Activated naive CD8-positive, alpha-beta T cell treated with anti-CD3 and anti-CD28 coated beads, Interleukin-2, amount 10 ng/mL, durations not matched to agents 7 days and 5 days (primary cell): Measurements from ENCODE around the gene TERB1. TPM values are rescaled to one million over a fixed set of nuclear protein-coding genes. Genes with fewer than 3 reads are reported as not detected.

ENCODE experiments used
- ATAC-seq: fragments of 150-1000 bp; cut with Tn5 transposase; one replicate; pipeline ENCODE4 v1.10.0; 2021; ENCODE audit warnings: low read depth, moderate library complexity
- POLR2A ChIA-PET: fragments of 350-600 bp; sonication (Branson Sonifier 250); formaldehyde crosslinking; loops from one replicate; lab custom pipeline; 2021; ENCODE audit warnings: antibody characterized with exemption; lab: Charles Lee
- DNase-seq: peaks from one replicate; pipeline ENCODE4 v3.0.0; 2021
- H3K27ac Mint-ChIP-seq: one replicate; pipeline ENCODE4 v1.8.0; 2022; ENCODE audit warnings: mild to moderate bottlenecking, mixed read lengths
- H3K27me3 Mint-ChIP-seq: one replicate; pipeline ENCODE4 v1.8.0; 2022; ENCODE audit warnings: mild to moderate bottlenecking, moderate library complexity, mixed read lengths
- H3K36me3 Mint-ChIP-seq: one replicate; pipeline ENCODE4 v1.8.0; 2021; ENCODE audit warnings: mild to moderate bottlenecking, mixed read lengths
- H3K4me1 Mint-ChIP-seq: one replicate; pipeline ENCODE4 v1.8.0; 2021; ENCODE audit warnings: mixed read lengths
- H3K4me3 Mint-ChIP-seq: one replicate; pipeline ENCODE4 v1.8.0; 2022; ENCODE audit warnings: mild to moderate bottlenecking, moderate library complexity, mixed read lengths
- H3K9me3 Mint-ChIP-seq: one replicate; pipeline ENCODE4 v1.8.0; 2021; ENCODE audit warnings: mixed read lengths
- total RNA-seq, 2 experiments: library from RNA; stranded (reverse); gene quantifications; one replicate each; pipeline ENCODE4 v1.2.3, GENCODE V29; 2021

The TERB1 gene
- total RNA-seq, 2 experiments from 2014 or later = not detected

DNA sequence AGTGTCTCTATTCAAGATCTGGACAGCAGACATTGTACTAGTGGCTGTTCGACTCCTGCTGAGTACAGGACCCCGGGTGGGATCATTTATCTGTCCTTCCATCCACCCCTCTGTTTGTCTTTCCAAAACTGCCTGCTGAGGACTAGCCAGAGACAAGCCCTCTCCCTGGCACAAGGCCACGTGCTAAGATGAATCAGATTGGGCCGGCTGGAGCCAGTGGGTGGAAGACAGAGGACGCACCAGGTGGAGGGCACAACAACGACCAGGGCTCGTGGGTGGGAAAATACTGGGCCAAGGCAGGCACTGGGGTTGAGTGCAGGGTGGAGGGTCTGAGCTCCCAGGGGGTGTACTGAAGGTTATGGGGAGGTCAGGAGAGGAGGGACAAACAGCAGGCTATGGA is 41.4 kb upstream of the TERB1 start:
- Mint-ChIP-seq H3K9me3 (peaks cover 2% of the 10 kb centered on the region), H3K4me1 (peaks cover 9% of the 10 kb centered on the region), H3K27me3 (peaks cover 67% of the 10 kb centered on the region), H3K36me3 (no peaks in the 10 kb centered on the region), H3K4me3 (no peak overlapping the region), H3K27ac (no peak overlapping the region)
- DNase-seq (no peak), ATAC-seq (no peak)
- POLR2A ChIA-PET = no interaction called here

DNA sequence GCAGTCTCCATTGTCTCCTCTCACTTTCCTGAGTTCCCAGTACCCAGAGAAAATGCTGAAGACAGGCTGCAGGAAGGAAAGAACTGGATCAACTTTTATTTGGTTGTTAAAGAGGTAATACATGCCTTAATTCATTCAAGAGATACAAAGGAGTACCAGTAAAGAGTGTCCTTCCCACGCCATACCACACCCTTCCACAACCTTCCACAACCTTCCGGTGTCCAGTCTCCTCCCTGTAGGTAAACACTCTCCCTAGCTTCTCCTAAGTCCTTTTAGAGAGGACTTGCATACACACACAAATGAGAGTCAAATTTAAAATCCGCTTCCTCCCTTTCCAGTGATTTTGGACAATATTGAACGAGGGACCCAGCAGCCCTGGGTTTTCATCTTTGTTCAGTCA is 40.0 kb upstream of the TERB1 start:
- no peak overlapping the region for H3K27ac Mint-ChIP-seq
- DNase-seq = no peak
- H3K27me3 Mint-ChIP-seq = peaks cover 71% of the 10 kb centered on the region
- no peak overlapping the region for H3K4me3 Mint-ChIP-seq
- POLR2A ChIA-PET = no interaction called here
- H3K4me1 Mint-ChIP-seq = peaks cover 9% of the 10 kb centered on the region
- H3K9me3 Mint-ChIP-seq = peaks cover 2% of the 10 kb centered on the region
- no peaks in the 10 kb centered on the region for H3K36me3 Mint-ChIP-seq
- no peak for ATAC-seq

- H3K4me1 Mint-ChIP-seq = peaks cover 9% of the 10 kb centered on the region
- ATAC-seq (no peak), DNase-seq (no peak)
- POLR2A ChIA-PET = no interaction called here
- no peaks in the 10 kb centered on the region for H3K36me3 Mint-ChIP-seq
- peaks cover 2% of the 10 kb centered on the region for H3K9me3 Mint-ChIP-seq
- no peak overlapping the region for H3K4me3 Mint-ChIP-seq
- no peak overlapping the region for H3K27ac Mint-ChIP-seq
- peaks cover 66% of the 10 kb centered on the region for H3K27me3 Mint-ChIP-seq
These were observed 39.5 kb upstream of the TERB1 start for GRCh38 chr16:66840883-66841282.

DNA sequence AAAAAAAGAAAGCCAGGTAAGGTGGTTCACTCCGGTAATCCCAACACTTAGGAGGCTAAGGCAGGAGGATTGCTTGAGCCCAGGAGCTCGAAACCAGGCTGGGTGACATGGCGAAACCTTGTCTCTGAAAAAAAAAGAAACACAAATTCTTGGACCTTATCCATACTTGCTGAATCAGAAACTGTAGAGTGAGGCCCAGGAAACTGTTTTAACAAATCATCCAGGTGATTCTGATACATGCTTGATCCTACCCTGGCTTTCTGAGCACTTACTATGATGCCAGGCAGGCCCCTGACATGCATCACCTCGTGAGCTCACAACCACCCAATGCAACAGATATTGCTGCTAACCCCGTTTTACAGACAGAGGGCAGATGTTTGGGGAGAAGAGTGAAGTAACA is 33.4 kb upstream of the TERB1 start:
- Mint-ChIP-seq H3K27ac (no peak overlapping the region), H3K4me1 (peaks cover 6% of the 10 kb centered on the region), H3K9me3 (peaks cover 2% of the 10 kb centered on the region), H3K36me3 (no peaks in the 10 kb centered on the region), H3K4me3 (no peak overlapping the region), H3K27me3 (peaks cover 26% of the 10 kb centered on the region)
- DNase-seq (no peak), ATAC-seq (no peak)
- POLR2A ChIA-PET = no interaction called here

- no peak for ATAC-seq
- DNase-seq = no peak
- Mint-ChIP-seq H3K27me3 (peaks cover 10% of the 10 kb centered on the region), H3K9me3 (no peaks in the 10 kb centered on the region), H3K36me3 (peaks cover 3% of the 10 kb centered on the region), H3K4me3 (no peak overlapping the region), H3K27ac (no peak overlapping the region), H3K4me1 (peaks cover 21% of the 10 kb centered on the region)
- POLR2A ChIA-PET = no interaction called here
These were observed 31.4 kb upstream of the TERB1 start for GRCh38 chr16:66832661-66833305.

GRCh38 chr16:66832190-66832589 is 30.8 kb upstream of the TERB1 start:
- no peak overlapping the region for H3K27ac Mint-ChIP-seq
- H3K4me3 Mint-ChIP-seq = no peak overlapping the region
- H3K27me3 Mint-ChIP-seq = peaks cover 6% of the 10 kb centered on the region
- H3K9me3 Mint-ChIP-seq = no peaks in the 10 kb centered on the region
- H3K4me1 Mint-ChIP-seq = peaks cover 25% of the 10 kb centered on the region
- H3K36me3 Mint-ChIP-seq = peaks cover 7% of the 10 kb centered on the region
- POLR2A ChIA-PET = interaction anchor here (0.5 to 3.9 kb wide), 2 partner anchors 33 to 36 kb away, joined by 3 to 39 read pairs; no protein-coding TSS in a partner anchor
- no peak for ATAC-seq
- DNase-seq = no peak

DNA sequence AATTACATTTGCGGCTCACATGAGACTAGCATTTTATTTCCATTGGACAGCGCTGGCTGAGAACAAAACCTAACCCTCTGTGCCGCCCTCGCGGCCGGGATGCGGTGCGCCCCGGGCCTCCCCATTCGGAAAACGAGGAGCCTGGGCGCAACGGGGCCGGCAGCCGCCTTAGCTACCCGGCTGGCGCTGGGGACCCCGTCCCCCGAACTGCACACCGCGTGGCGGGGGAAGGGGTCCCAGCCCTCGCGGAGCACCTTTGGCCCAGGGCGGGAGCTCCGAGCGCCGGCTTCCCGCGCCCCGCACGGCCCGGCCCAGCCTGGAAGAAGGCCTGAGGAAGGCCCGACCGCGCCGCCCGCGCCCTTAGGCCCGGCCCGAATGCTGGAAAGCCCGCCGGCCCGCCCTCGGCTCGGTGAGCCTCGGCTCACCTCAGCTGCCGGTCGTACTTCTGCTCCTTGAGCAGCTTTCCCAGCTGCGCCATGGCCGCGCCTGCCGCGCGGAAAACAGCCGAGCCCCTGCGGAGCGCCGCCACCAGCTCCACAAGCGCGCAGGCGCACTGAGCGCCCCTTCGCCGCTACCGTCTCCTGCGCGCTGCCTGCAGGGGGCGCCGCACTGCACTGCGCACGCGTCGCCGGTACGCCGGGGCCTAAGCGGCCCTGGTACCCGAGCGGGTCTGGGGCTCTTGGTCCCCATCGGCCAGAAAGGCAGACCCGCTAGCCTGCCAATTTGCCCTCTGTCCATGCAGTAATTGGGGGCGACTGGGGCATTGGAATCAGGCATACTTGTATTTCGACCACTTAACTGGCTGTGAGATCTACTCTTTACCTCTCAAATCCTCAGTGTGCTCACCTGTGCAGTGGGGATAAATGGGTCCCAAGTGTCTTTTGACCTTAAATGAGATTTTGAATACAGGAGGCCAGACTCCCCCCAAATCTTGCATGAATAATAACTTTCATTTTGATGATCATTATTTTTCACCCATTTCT is 29.3 kb upstream of the TERB1 start, which contains the start of gene NAE1:
NAE1 (minus strand) TSS at position 555 of the 983 bp plus-strand sequence; CDS start at position 478, 77 bp downstream.
- H3K4me3 Mint-ChIP-seq = peak within 1 kb of the TSS; percentile 73
- peak within 1 kb of the TSS; percentile 56 for H3K27ac Mint-ChIP-seq
- H3K27me3 Mint-ChIP-seq = peaks cover 6% of the 10 kb centered on the region
- H3K36me3 Mint-ChIP-seq = peaks cover 10% of the 10 kb centered on the region
- peaks cover 31% of the 10 kb centered on the region for H3K4me1 Mint-ChIP-seq
- POLR2A ChIA-PET = interaction anchor here (0.6 to 3.9 kb wide), 14 partner anchors 9 to 422 kb away, joined by 3 to 39 read pairs (median 4); partner anchors contain the start of genes DYNC1LI2 and PDP2
- ATAC-seq (peak; percentile 94), DNase-seq (peak; percentile 98)
- H3K9me3 Mint-ChIP-seq = no peaks in the 10 kb centered on the region

DNA sequence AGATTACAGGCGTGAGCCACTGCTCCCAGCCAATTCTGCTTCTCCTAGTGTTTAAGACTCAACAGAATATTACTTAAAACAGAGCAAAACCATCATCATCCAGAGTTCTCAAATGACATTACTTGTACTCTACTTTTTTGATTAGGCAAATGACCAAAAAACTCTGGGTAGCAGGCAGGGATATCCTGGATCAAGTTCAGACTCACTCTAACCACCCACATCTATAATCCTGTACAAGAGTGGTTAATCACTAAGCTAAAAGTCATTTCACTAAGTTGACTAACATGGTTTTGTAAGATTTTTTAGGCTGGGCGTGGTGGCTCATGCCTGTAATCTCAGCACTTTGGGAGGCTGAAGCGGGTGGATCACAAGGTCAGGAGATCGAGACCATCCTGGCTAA is 22.6 kb upstream of the TERB1 start:
- Mint-ChIP-seq H3K27me3 (no peaks in the 10 kb centered on the region), H3K27ac (no peak overlapping the region), H3K4me3 (no peak overlapping the region), H3K9me3 (no peaks in the 10 kb centered on the region), H3K4me1 (peaks cover 18% of the 10 kb centered on the region), H3K36me3 (peaks cover 23% of the 10 kb centered on the region)
- POLR2A ChIA-PET = no interaction called here
- ATAC-seq (no peak), DNase-seq (no peak)

DNA sequence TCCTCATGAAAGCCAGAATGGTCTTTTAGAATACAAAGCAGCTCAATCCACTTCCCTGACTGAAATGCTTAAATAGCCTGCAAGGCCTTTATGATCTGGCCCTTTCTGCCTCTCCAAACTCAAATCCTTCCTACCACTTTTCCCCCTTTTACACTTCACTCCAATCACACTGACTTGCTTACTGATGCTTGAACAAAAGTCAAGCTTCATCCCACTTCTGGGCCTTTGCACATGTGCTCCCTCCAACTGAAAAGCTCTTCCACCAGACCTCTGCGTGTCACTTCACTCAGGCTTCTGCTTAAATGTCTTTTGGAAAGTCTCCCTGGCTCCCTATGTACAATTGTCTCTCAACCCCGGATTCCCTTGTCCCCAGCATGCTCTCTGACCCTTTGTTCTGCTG is 13.3 kb upstream of the TERB1 start:
- DNase-seq (no peak), ATAC-seq (no peak)
- no peaks in the 10 kb centered on the region for H3K9me3 Mint-ChIP-seq
- H3K36me3 Mint-ChIP-seq = peaks cover 31% of the 10 kb centered on the region
- POLR2A ChIA-PET = no interaction called here
- no peak overlapping the region for H3K27ac Mint-ChIP-seq
- no peak overlapping the region for H3K4me3 Mint-ChIP-seq
- no peaks in the 10 kb centered on the region for H3K27me3 Mint-ChIP-seq
- H3K4me1 Mint-ChIP-seq = no peaks in the 10 kb centered on the region

DNA sequence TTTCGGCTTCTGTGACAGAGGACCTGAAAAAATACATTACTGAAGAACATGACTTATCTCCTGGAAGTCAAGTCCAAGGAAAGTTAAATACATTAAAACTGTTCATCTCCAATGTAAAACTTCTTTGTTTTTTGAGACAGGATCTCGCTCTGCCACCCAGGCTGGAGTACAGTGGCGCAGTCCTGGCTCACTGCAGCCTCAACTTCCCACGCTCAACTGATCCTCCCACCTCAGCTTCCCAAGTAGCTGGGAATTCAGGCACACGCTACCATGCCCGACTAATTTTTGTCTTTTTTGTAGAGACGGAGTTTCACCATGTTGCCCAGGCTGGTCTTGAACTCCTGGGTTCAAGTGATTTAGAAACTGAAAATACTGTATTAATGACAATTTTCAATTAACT is 9.7 kb upstream of the TERB1 start:
- Mint-ChIP-seq H3K4me3 (no peak overlapping the region), H3K27me3 (no peaks in the 10 kb centered on the region), H3K9me3 (no peaks in the 10 kb centered on the region), H3K4me1 (no peaks in the 10 kb centered on the region), H3K27ac (no peak overlapping the region), H3K36me3 (peaks cover 21% of the 10 kb centered on the region)
- POLR2A ChIA-PET = no interaction called here
- DNase-seq (no peak), ATAC-seq (no peak)

DNA sequence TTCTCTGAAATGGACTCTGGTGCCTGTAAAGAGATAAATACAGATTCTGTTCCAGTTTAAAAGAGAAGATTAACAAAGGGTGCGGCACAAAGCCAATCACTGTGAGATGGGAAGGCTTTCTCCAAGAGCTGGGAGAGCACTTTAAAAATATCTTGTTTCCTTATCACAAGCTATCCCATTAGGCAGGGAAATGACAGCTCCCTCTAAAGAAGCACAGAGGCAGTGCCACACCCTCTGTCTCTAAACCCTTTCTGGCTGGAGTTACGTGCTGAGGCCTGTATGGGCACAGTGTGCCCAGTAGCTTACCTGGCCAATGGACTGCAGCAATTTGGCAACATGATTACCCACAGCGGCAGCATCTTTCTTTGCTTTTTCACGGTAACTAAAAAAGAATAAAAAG is 9.0 kb upstream of the TERB1 start:
- Mint-ChIP-seq H3K4me3 (no peak overlapping the region), H3K36me3 (peaks cover 24% of the 10 kb centered on the region), H3K27me3 (no peaks in the 10 kb centered on the region), H3K4me1 (no peaks in the 10 kb centered on the region), H3K27ac (no peak overlapping the region), H3K9me3 (no peaks in the 10 kb centered on the region)
- ATAC-seq (no peak), DNase-seq (no peak)
- POLR2A ChIA-PET = no interaction called here

- DNase-seq (no peak), ATAC-seq (no peak)
- H3K4me3 Mint-ChIP-seq = no peak overlapping the region
- POLR2A ChIA-PET = interaction anchor here (0.6 kb wide), 1 partner anchor 19 kb away, joined by 4 read pairs; no protein-coding TSS in a partner anchor
- H3K27ac Mint-ChIP-seq = no peak overlapping the region
- no peaks in the 10 kb centered on the region for H3K9me3 Mint-ChIP-seq
- H3K4me1 Mint-ChIP-seq = no peaks in the 10 kb centered on the region
- no peaks in the 10 kb centered on the region for H3K27me3 Mint-ChIP-seq
- peaks cover 24% of the 10 kb centered on the region for H3K36me3 Mint-ChIP-seq
These were observed 8.4 kb upstream of the TERB1 start for GRCh38 chr16:66809765-66810164.

DNA sequence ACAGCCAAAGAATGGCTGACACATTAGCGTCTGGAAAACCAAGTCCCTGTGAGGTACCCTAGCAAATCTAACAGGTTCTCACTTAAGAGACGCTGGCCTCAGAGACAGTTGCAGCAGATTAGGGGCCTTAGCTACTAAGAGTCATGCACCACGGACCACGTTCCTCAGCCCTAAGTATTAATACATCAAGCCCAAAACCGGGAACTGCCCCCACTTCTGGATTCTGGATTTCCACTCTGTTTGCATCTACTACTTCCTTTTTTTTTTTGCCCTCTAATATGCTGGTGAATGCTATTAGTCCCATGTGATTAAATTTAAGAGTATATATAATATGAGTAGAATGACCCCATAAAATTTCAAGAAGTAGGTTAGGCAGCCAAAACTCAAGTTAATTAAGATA is 775 bp upstream of the TERB1 start:
- H3K27me3 Mint-ChIP-seq = no peaks in the 10 kb centered on the region
- H3K27ac Mint-ChIP-seq = no peak overlapping the region
- H3K9me3 Mint-ChIP-seq = no peaks in the 10 kb centered on the region
- POLR2A ChIA-PET = interaction anchor here (0.6 kb wide), 1 partner anchor 219 kb away, joined by 4 read pairs; no protein-coding TSS in a partner anchor
- H3K36me3 Mint-ChIP-seq = peaks cover 13% of the 10 kb centered on the region
- ATAC-seq (no peak), DNase-seq (no peak)
- H3K4me3 Mint-ChIP-seq = no peak overlapping the region
- no peaks in the 10 kb centered on the region for H3K4me1 Mint-ChIP-seq
